GM12873 (cell line): ENCODE results near the gene CYRIA.

Experiments
- TF ChIP-seq, protein P1 (sequence below): IDR thresholded peaks from 2 replicates; pipeline ENCODE4 v1.5.1; 2012; ENCODE audit warnings: low read depth, mild to moderate bottlenecking, moderate library complexity, low read length, control low read depth; ENCODE audit not compliant: insufficient read depth; ENCODE audit errors: missing control alignments

The CYRIA gene

DNA sequence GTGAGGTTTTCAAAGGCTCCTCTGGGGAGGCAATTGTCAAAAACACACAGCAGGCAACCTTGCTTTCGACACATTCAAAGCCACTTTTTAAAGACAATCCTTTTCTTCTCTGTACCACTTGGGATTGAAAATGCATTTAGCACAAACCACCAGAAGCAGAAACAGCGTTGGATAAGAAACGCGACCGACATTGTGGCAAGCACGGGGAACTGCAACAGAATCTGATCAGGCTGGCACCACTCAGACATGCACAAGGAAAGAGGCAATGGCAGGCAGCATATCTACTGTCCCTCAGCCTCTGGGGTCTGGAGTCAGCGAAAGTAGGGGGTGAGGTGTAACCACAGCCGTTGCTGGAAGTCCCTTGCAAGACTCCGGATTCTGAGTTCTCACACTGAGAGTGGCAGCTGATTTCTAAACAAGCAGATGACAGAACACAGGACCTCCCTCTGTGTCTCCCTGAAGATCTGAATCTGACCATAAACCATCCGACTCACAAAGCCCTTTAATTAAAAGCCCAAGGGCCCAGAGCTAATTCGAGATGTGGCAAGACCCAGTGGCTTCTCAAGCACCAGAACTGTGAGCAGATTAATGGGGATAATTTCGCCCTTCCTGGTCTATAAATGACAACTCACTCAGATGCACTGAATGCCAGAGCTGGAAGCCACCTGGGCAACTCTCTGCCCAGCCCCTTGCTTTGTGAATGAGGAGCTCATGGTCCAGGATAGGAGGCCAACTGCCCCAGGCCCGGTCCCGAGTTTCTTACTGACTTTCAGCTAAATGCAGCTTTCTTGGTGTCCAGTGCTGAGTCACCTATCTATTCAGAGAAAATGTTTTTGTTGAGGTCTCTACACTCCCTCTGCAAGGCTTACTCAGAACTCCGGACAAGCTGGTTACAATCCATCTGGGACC is 29.6 kb downstream of the CYRIA start:
- TF ChIP-seq, protein P1, sequence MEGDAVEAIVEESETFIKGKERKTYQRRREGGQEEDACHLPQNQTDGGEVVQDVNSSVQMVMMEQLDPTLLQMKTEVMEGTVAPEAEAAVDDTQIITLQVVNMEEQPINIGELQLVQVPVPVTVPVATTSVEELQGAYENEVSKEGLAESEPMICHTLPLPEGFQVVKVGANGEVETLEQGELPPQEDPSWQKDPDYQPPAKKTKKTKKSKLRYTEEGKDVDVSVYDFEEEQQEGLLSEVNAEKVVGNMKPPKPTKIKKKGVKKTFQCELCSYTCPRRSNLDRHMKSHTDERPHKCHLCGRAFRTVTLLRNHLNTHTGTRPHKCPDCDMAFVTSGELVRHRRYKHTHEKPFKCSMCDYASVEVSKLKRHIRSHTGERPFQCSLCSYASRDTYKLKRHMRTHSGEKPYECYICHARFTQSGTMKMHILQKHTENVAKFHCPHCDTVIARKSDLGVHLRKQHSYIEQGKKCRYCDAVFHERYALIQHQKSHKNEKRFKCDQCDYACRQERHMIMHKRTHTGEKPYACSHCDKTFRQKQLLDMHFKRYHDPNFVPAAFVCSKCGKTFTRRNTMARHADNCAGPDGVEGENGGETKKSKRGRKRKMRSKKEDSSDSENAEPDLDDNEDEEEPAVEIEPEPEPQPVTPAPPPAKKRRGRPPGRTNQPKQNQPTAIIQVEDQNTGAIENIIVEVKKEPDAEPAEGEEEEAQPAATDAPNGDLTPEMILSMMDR = no peak

- TF ChIP-seq, protein P1 = no peak
Measured at GRCh38 chr2:16633621-16634430, 31.8 kb downstream of the CYRIA start.

- TF ChIP-seq, protein P1 = no peak
Measured at GRCh38 chr2:16632598-16632997, 33.0 kb downstream of the CYRIA start.

- TF ChIP-seq, protein P1 = peak; percentile 47
Measured at GRCh38 chr2:16630463-16630862, 35.2 kb downstream of the CYRIA start.

DNA sequence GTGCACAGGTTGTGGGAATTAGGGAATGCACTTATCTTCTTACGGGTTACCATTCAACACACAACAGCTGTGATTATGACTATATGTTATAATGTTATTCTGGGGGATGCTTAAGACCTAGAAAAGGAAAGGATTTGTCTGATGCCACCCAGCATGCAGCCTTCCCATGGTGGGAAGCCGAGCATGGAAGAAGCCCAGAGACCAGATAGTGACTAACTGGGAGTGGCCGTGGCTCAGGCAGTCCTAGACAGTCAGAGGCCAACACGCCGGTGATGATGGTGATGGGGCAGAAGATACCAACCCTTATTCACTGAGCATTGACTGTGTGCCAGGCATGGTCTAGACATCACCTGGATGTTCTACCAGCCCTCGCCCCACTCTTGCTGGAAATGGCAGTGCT is 35.9 kb downstream of the CYRIA start:
- TF ChIP-seq, protein P1 = no peak

GRCh38 chr2:16629044-16629443 is 36.6 kb downstream of the CYRIA start:
- TF ChIP-seq, protein P1 = no peak

DNA sequence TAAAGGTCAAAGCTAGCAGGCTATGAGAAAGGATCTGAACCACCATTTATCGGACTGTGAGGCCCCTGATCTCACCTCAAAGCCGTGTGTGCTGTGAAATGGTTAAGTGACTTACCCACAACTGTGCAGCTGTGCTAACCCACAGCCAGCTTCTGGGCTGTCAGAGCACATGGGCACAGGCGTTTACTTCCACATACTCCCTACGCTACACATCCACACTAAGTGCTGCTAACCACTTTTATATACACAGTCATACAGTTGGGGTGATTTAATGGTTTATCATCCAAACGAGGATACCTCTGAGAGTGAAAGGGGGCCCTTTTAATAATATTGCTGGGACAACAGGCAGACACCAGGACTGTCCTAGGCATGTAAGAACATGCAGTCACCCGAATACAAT is 37.3 kb downstream of the CYRIA start:
- TF ChIP-seq, protein P1 = no peak
